H1 (cell line): Measurements from ENCODE around the gene ZHX3.

ENCODE experiments used
- CBX8 ChIP-seq: fragments of 300-800, 300-1000 bp; sonication (generic); IDR thresholded peaks from 2 replicates; pipeline ENCODE4 v1.7.1; 2016; ENCODE audit warnings: low read depth, low read length, borderline replicate concordance
- EP300 ChIP-seq, 2 experiments: IDR thresholded peaks; 1 replicate in 1 of 2; 2 replicates in 1 of 2; pipeline ENCODE4 v1.6.1; 2011 to 2012; ENCODE audit warnings: low read depth in 2 of 2, low read length in 2 of 2, mild to moderate bottlenecking in 2 of 2, borderline replicate concordance in 1 of 2, inconsistent platforms in 1 of 2, moderate library complexity in 1 of 2
- EZH2 ChIP-seq: fragments of 200-600 bp; sonication (generic); IDR thresholded peaks from 2 replicates; pipeline ENCODE4 v1.7.1; 2012; ENCODE audit warnings: low read depth, mild to moderate bottlenecking, moderate library complexity, low read length, inconsistent platforms; ENCODE audit not compliant: severe bottlenecking
- JUN ChIP-seq: IDR thresholded peaks from 2 replicates; pipeline ENCODE4 v1.6.1; 2011; ENCODE audit warnings: low read depth, mild to moderate bottlenecking, improper control_type of control experiment, low read length
- POLR2A ChIP-seq, 2 experiments: IDR thresholded peaks; 1 replicate in 1 of 2; 2 replicates in 1 of 2; pipeline ENCODE4 v1.6.1; 2011; ENCODE audit warnings: low read depth in 2 of 2, low read length in 2 of 2, mild to moderate bottlenecking in 2 of 2; ENCODE audit errors: control extremely low read depth in 1 of 2
- RNF2 ChIP-seq: fragments of 200-900, 300-1000 bp; sonication (generic); IDR thresholded peaks from 2 replicates; pipeline ENCODE4 v1.7.1; 2016; ENCODE audit warnings: borderline replicate concordance, low read depth, mild to moderate bottlenecking, antibody characterized with exemption, low read length; ENCODE audit not compliant: poor library complexity, severe bottlenecking; ENCODE audit errors: missing control alignments
- SP2 ChIP-seq: IDR thresholded peaks from 2 replicates; pipeline ENCODE4 v1.6.1; 2012; ENCODE audit warnings: mild to moderate bottlenecking, low read length, inconsistent platforms
- TF ChIP-seq, protein P1 (sequence below), 3 experiments: IDR thresholded peaks; 1 replicate in 2 of 3; 2 replicates in 1 of 3; pipeline versions ENCODE4 v1.5.1 to v1.6.1; 2011; ENCODE audit warnings: low read length in 3 of 3, mild to moderate bottlenecking in 3 of 3, inconsistent platforms in 2 of 3, low read depth in 1 of 3, moderate library complexity in 1 of 3; ENCODE audit not compliant: insufficient read depth in 1 of 3; ENCODE audit errors: control extremely low read depth in 1 of 3

DNA sequence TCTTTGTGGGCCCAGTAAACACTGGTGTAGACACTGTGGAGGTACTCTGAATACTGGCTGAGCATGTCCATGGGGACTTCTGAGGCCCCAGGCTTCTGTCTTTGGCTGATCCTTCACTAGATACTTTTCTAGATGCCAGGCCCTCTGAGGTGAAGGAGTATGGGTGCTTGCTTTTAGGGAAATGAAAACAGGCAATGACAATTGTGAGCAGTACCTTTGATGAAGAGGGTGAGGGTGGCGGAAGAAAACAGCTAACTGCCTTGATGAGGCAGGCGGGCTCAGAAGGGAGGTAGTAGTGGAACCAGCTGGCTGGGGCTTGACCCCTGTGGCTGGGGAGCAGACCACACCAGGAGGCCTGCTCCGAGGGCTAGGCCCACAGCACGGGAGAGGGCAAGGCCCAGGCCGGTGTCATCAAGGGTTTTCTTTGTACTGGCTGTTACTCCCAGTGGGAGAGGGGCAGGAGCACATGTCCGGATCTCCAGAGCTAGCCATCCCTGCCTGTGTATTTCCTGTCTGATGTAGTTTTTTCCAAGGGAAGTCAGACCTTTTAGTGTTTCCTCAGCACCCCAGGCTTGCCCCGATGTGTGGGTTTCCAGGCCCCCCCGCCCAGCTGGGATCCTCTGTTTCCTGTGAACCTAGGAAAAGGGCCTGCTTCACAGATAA is 176.2 kb downstream of the ZHX3 start:
- no peak for TF ChIP-seq SP2
- no peak for TF ChIP-seq EP300 (IDR thresholded peaks at IDR 0.05; ENCODE audit: borderline replicate concordance in 1 of 2, low read depth in 2 of 2, low read length in 2 of 2)
- no peak for TF ChIP-seq EZH2
- no peak for TF ChIP-seq RNF2
- TF ChIP-seq JUN = no peak
- no peak for TF ChIP-seq CBX8
- TF ChIP-seq, protein P1, sequence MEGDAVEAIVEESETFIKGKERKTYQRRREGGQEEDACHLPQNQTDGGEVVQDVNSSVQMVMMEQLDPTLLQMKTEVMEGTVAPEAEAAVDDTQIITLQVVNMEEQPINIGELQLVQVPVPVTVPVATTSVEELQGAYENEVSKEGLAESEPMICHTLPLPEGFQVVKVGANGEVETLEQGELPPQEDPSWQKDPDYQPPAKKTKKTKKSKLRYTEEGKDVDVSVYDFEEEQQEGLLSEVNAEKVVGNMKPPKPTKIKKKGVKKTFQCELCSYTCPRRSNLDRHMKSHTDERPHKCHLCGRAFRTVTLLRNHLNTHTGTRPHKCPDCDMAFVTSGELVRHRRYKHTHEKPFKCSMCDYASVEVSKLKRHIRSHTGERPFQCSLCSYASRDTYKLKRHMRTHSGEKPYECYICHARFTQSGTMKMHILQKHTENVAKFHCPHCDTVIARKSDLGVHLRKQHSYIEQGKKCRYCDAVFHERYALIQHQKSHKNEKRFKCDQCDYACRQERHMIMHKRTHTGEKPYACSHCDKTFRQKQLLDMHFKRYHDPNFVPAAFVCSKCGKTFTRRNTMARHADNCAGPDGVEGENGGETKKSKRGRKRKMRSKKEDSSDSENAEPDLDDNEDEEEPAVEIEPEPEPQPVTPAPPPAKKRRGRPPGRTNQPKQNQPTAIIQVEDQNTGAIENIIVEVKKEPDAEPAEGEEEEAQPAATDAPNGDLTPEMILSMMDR (IDR thresholded peaks at IDR 0.05; ENCODE audit: control extremely low read depth in 1 of 3, insufficient read depth in 1 of 3, low read depth in 1 of 3, low read length in 3 of 3) = no peak
- no peak for TF ChIP-seq POLR2A (IDR thresholded peaks at IDR 0.05; ENCODE audit: control extremely low read depth in 1 of 2, low read depth in 2 of 2, low read length in 2 of 2)
